ENCODE results near the gene ABCA4. TPM values are rescaled to one million over a fixed set of nuclear protein-coding genes. Genes with fewer than 3 reads are reported as not detected.

ABCA4 gene
- total and polyA plus RNA-seq, 2 of the 8 experiments (the other 6 are each of a cell fraction or from before 2014, with no cell fraction given): 0.06 TPM; not detected in 1

DNA sequence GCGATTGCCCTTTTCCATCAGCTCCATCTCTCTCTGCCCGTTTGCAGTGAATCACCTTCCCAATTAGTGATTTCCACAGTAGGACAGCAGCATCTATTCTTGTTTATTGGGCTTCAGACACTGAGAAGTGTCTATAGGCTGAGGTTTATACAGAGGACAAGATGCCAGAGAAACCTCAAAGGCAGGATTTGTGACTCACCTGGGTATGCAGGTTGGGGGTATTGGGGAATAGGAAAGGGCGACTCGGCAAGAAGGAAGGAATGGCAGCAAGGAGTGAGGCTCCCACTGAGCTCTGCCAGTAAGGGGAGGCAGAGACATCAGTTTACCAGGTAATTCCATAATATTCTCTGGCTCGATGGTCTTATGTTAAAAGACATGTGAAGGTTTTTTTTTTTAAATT lies 25.3 kb upstream of the ABCA4 start:
- CTCF ChIA-PET (ENCODE audit: partially characterized antibody): no interaction called here
- no peak overlapping the region for H3K4me2 ChIP-seq (ENCODE audit: insufficient read depth in 1 of 2, low read depth in 2 of 2, low read length in 2 of 2)

More for the DNA sequence above, 25.3 kb upstream of the ABCA4 start:
- no peaks in the 10 kb centered on the region for H3K79me1 ChIP-seq (ENCODE audit: low read depth, low read length)
- peaks cover 0 to 4% (median 1%) of the 10 kb centered on the region in 4 experiments; a peak in 2 of 7 replicates for H3K4me1 ChIP-seq (replicated peaks in 1 of 4; ENCODE audit: control insufficient read depth in 3 of 4, insufficient read depth in 4 of 4, low read length in 3 of 4)
- no peak overlapping the region for H3K18ac ChIP-seq (ENCODE audit: extremely low read depth, low read length)
- DNase-seq (ENCODE audit: low read depth in 1 of 2, low spot score in 2 of 2) (no peak), FAIRE-seq (no peak)
- H3K36me3 ChIP-seq (ENCODE audit: control insufficient read depth in 2 of 4, insufficient read depth in 4 of 4, low read length in 3 of 4): no peaks in the 10 kb centered on the region
- no peak overlapping the region for H3K27ac ChIP-seq (ENCODE audit: low read depth, low read length)
- no peaks in the 10 kb centered on the region for H3K79me2 ChIP-seq (ENCODE audit: control insufficient read depth in 1 of 2, insufficient read depth in 2 of 2, low read length in 2 of 2)
- no peak overlapping the region for H3K4me3 ChIP-seq (ENCODE audit: extremely low read depth in 1 of 4, insufficient read depth in 2 of 4, low read depth in 3 of 4, low read length in 4 of 4)
- POLR2A ChIA-PET (ENCODE audit: partially characterized antibody): interaction anchor here (0.6 kb wide), 1 partner anchor 32 kb away, joined by 4 read pairs; no protein-coding TSS in a partner anchor
- H4K5ac ChIP-seq (ENCODE audit: insufficient read length, low read depth, low read length): no peak overlapping the region
- no peak overlapping the region for H4K91ac ChIP-seq (replicated peaks; ENCODE audit: insufficient read length, low read length)
- H3K4ac ChIP-seq (replicated peaks; ENCODE audit: insufficient read length, low read depth, low read length): no peak overlapping the region
- no peaks in the 10 kb centered on the region for H3K23me2 ChIP-seq (ENCODE audit: low read depth, low read length)
- no peak overlapping the region for H4K8ac ChIP-seq (ENCODE audit: extremely low read depth, insufficient read depth, low read length)
- H3K14ac ChIP-seq (ENCODE audit: insufficient read length): no peak overlapping the region
- no peak overlapping the region for H2BK120ac ChIP-seq (replicated peaks; ENCODE audit: low read depth, low read length)
- H3K23ac ChIP-seq (ENCODE audit: insufficient read length): no peak overlapping the region
- no peaks in the 10 kb centered on the region for H3K9me3 ChIP-seq (ENCODE audit: insufficient read depth in 2 of 2, low read depth in 1 of 2, low read length in 1 of 2)
- H3K9ac ChIP-seq (replicated peaks in 1 of 4; ENCODE audit: extremely low read depth in 1 of 4, low read depth in 3 of 4, low read length in 3 of 4): no peak overlapping the region
- H4K20me1 ChIP-seq (replicated peaks in 1 of 2; ENCODE audit: control insufficient read depth in 1 of 2, insufficient read depth in 2 of 2, low read length in 2 of 2): no peaks in the 10 kb centered on the region
- no peak overlapping the region for H2BK12ac ChIP-seq (ENCODE audit: low read depth, low read length)
- no peaks in the 10 kb centered on the region for H3K27me3 ChIP-seq (replicated peaks in 1 of 4; ENCODE audit: control insufficient read depth in 3 of 4, extremely low read depth in 1 of 4, insufficient read depth in 3 of 4, low read length in 3 of 4)
- WGBS, 2 experiments (ENCODE audit: extremely low coverage in 1 of 2, insufficient coverage in 1 of 2, insufficient read length in 1 of 2, insufficient replicate concordance in 2 of 2, low coverage in 1 of 2, low lambda C conversion rate in 2 of 2, missing lambda C conversion rate in 1 of 2): 90% methylated on average over 5 of the region's 5 CpGs; no CpG with 5 or more reads in 1 of the 2 experiments
- no peak for TF ChIP-seq POU5F1 (IDR thresholded peaks at IDR 0.05; ENCODE audit: low read depth, low read length)
- TF ChIP-seq PHF8 (conservative IDR thresholded peaks at IDR 0.05; ENCODE audit: low read depth, low read length): no peak
- H3K56ac ChIP-seq (replicated peaks; ENCODE audit: insufficient read length, low read depth, low read length): no peak overlapping the region
- H2BK20ac ChIP-seq (ENCODE audit: low read length): no peak overlapping the region
- H2BK15ac ChIP-seq (ENCODE audit: low read length): no peak overlapping the region
- no peak overlapping the region for H2AK5ac ChIP-seq (ENCODE audit: low read depth, low read length)
- no peak overlapping the region for H2BK5ac ChIP-seq (ENCODE audit: low read depth, low read length)
- H2AFZ ChIP-seq (ENCODE audit: low read length): peak overlapping the region; percentile 87; the same call in 1 of the 2 replicates
